GM18868 (cell line): ENCODE data around the gene CAMSAP1.
"Not testable (repeated sequence)": the region's sequence is repeated elsewhere in the genome, so short reads cannot be mapped to it uniquely, and the experiment has no call there.

Experiments used
- ATAC-seq: cut with Tn5 transposase; IDR thresholded peaks from one replicate; pipeline ENCODE4 v1.9.1; 2021; ENCODE audit warnings: mild to moderate bottlenecking, moderate library complexity; ENCODE audit not compliant: unreplicated experiment

The CAMSAP1 gene

DNA sequence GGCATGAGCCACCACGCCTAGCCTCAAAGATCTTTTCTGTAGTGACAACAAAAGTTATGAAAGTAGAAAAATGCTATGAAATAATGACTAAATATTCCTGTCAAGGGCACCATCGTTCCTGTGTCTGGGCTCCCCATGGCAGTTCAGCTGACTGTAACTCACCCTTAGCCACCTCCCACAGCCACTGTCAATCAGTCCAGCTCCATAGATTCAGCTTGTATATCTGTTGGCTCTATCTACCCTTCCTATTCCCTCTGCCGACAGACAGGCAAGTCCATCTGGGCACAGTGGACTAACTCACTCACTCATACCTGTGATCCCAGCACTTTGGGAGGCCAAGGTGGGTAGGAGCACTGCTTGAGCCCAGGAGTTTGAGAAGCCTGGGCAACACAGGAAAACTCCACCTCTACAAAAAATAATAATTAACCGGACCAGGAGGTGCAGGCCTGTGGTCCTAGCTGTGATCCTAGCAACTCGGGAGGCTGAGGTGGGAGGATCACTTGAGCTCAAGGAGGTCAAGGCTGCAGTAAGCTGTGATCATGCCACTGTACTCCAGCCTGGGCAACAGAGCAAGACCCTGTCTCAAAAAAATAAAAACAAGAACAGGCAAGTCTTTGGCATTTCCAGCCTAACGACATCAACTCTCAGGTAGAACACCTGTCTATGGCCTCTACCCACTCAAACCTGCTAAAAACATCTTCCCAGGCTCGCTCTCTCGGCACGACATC is 6.2 kb downstream of the CAMSAP1 start:
- ATAC-seq, result no peak

DNA sequence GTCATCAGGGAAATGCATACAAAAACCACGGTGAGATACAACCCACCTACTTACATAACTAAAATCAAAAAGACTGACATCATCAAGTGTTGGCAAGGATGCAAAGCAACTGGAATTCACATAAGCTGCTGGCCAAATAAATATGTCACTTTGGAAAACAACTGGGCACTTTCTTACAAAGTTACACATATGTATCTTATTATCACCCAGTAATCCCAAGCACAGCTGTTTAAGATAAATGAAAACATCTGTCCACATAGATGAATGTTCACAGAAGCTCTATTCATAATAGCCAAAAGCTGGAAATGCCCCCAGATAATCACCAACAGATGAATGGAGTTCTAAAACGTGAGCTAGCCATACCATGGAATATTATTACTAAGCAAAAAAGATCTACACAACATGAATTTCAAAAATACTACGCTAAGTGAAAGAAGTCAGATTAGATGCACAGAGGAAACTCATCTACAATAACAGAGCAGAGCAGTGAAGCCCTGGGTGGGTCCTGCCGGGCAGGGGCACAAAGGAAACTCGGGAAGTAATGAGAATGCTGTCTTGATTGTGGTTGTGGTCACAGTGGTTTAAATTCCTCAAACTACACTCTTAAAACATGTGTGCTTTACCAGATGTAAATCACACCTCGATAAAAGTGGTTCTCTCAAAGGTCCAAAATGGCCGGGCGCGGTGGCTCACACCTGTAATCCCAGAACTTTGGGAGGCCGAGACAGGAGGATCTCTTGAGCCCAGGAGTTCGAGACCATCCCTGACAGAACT is 8.5 kb downstream of the CAMSAP1 start:
- ATAC-seq, result no peak

- no peak for ATAC-seq
Observed at GRCh38 chr9:135896626-135897025, 10.7 kb downstream of the CAMSAP1 start.

GRCh38 chr9:135896205-135896604 is 11.1 kb downstream of the CAMSAP1 start:
- no peak for ATAC-seq

- no peak for ATAC-seq
Observed at GRCh38 chr9:135895202-135895848, 12.0 kb downstream of the CAMSAP1 start.

GRCh38 chr9:135893104-135893503 is 14.2 kb downstream of the CAMSAP1 start:
- no peak for ATAC-seq

DNA sequence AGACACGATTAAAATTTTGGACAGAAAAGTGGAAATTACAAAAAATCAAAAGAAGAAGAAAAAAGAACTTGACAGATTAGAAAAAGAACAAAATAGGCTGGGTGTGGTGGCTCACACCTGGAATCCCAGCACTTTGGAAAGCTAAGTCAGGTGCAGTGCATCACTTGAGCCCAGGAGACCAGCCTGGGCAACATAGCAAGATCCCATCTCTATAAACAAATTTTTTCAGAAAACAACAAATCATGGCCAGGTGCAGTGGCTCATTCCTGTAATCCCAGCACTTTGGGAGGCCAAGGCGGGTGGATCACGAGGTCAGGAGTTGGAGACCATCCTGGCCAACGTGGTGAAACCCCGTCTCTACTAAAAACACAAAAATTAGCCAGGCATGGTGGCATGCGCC is 15.0 kb downstream of the CAMSAP1 start:
- not testable (repeated sequence) for ATAC-seq

DNA sequence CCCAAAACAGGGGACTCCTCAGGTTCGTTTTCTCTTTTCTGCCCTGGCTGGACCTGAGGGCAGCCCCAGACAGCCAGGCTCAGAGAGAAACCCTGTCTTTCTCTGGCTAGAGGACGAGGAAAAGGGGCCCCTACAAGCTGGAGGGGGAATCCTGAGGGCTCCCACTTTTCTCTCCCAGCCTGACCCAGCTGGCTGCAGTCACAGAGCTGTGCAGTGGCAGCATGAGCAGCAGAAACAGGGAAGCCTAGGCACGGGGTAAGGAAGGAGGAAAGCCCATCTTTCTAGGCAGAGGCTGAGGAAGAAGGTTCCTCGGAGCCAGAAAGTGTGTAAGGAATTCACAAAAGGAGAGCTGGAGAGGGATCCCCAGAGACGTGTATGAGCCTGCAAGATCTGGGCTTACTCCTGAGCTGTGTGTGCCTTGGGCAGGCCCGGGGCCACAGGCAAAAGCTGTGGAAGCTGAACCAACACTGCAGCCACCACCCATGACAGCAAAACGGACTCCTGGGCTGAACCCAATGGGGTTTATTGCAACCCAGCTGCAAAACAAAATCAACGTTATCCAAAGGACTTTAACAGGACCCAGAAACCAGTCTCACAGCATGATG is 16.2 kb downstream of the CAMSAP1 start:
- ATAC-seq, result no peak

- ATAC-seq, result no peak
Observed at GRCh38 chr9:135890190-135891026, 16.9 kb downstream of the CAMSAP1 start.

DNA sequence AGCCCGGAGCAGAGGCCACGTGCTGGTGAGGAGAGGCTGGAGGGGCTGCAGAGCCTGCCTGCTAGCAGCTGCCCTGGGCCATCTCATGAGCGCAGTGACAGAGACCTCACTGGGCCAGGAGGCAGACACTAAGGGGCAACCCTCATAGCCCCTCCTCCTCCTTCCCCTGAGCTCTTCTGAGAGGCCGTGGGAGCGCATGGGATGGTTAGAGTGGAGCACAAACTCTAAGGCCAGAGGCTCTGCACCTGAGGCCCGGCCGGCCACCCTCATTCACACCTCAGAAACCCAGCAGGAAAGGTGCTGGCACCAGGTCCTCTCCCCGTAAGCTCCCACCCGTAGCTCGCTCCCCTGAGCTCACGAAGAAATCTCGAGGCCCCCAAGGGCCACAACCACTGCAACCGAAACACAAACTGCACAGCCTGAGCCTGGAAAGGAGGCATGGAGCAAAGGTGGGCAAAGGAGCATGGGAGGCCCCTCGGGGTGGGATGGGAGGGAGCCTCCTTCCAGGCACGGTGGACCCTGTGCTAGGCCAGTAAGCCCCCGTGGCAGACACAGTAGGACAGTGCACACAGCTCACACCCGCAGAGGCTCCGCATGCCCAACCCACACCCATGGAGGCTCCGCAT is 17.7 kb downstream of the CAMSAP1 start:
- no peak for ATAC-seq

- ATAC-seq, result no peak
Observed at GRCh38 chr9:135888766-135889394, 18.5 kb downstream of the CAMSAP1 start.

DNA sequence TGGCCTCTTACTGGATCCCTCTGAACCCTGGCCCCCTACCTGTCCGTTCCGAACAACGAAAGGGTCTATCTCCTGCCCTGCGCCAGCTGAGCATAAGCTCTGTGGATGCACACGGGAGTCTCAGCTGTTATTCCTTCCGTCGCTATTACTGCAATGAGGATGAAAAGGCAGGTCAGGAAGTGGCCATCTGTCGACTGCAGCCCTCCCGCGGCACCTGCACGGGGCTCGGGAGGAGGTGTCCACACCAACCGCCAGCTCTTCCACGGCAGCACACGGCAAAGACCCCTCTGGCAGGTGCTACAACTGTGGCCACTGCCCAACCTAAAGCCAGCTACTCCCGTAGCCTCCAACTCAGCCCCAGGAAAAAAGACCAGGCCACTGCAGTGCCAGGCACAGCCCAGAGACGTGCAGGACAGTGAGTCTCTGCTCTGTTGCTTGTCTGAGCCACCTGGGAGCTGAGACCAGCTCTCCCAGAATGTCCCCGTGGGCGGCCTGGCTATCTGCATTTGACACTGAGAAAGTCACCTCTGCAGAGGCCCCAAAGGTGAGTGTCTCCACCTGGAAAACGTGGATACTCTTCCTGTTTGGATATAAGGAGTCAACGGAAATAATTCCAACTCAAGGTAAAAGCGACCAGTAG is 19.1 kb downstream of the CAMSAP1 start:
- ATAC-seq, result no peak

- no peak for ATAC-seq
Observed at GRCh38 chr9:135887585-135888050, 19.7 kb downstream of the CAMSAP1 start.

GRCh38 chr9:135887021-135887507 is 20.3 kb downstream of the CAMSAP1 start:
- ATAC-seq, result no peak

DNA sequence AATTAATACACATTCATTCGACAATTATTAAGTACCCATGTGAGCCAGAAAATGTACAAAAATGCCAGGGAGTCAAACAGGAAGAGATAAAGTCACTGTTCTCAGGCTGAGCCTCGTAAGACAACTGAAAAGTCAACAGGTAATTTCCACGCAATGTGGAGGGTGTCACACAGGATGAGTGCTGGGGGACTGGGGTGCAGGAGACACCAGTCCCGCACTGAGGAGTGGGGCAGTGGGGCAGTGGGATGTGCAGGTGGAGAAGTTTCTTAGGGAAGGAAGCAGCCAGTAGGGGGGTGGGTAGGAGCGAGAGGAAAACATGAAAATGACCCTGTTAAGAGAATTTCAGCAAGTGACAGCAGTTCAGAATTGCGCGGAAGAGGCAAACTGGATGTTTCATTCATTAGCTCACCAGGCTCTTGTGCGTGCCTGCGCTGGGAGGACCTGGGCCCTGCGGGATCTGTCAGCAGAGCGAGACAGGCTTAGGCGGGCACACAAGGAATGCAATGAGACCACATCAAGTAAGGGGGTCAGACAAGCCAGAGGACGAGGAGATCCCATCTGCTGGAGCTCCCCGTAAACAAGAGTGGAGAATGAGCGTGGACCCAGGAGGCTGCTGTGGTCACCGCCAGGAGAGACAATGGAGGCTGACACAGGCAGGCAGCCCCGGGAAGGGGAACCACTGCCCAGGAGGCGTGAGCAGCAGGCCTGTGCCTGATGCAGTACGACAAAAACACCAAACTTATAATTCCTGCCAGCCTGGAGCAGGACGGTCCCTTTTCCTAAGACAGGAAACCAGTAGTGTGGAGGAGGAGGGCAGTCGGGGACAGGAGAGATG is 21.0 kb downstream of the CAMSAP1 start:
- ATAC-seq, result no peak

- no peak for ATAC-seq
Observed at GRCh38 chr9:135885100-135885853, 22.1 kb downstream of the CAMSAP1 start.

- ATAC-seq, result no peak
Observed at GRCh38 chr9:135884328-135885035, 22.9 kb downstream of the CAMSAP1 start.
